Karpas-422 (cell line): ENCODE data around the gene LSAMP. TPM values are rescaled to one million over a fixed set of nuclear protein-coding genes. Genes with fewer than 3 reads are reported as not detected.

ENCODE experiments used
- DNase-seq: peaks from one replicate; pipeline ENCODE4 v3.0.0-alpha.2; 2015
- H2AFZ ChIP-seq: fragments of 200-600 bp; sonication (generic); 2 replicates; pipeline ENCODE4 v1.6.1; 2014; ENCODE audit warnings: antibody characterized with exemption, low read length, mixed read lengths
- H3K27ac ChIP-seq: fragments of 200-600 bp; sonication (generic); 2 replicates; pipeline ENCODE4 v1.5.1; 2014; ENCODE audit warnings: mild to moderate bottlenecking, low read length, moderate library complexity
- H3K27me3 ChIP-seq: fragments of 200-600 bp; sonication (generic); 2 replicates; pipeline ENCODE4 v1.6.1; 2014; ENCODE audit warnings: low read length, mixed read lengths
- H3K36me3 ChIP-seq: fragments of 200-600 bp; sonication (generic); 2 replicates; pipeline ENCODE4 v1.6.1; 2014; ENCODE audit warnings: low read length, mixed read lengths; ENCODE audit not compliant: insufficient read depth
- H3K4me1 ChIP-seq: fragments of 200-600 bp; sonication (generic); 2 replicates; pipeline ENCODE4 v1.6.1; 2014; ENCODE audit warnings: mild to moderate bottlenecking, low read length, mixed read lengths
- H3K4me2 ChIP-seq: fragments of 200-600 bp; sonication (generic); 2 replicates; pipeline ENCODE4 v1.6.1; 2014; ENCODE audit warnings: low read length, low read depth, mild to moderate bottlenecking; ENCODE audit not compliant: poor library complexity, severe bottlenecking
- H3K4me3 ChIP-seq: fragments of 200-600 bp; sonication (generic); 2 replicates; pipeline ENCODE4 v1.5.1; 2014; ENCODE audit warnings: mild to moderate bottlenecking, antibody characterized with exemption, low read length, mixed read lengths
- H3K79me2 ChIP-seq: fragments of 200-600 bp; sonication (generic); 2 replicates; pipeline ENCODE4 v1.6.1; 2014; ENCODE audit warnings: mild to moderate bottlenecking, low read length, mixed read lengths
- H3K9ac ChIP-seq: fragments of 200-600 bp; sonication (generic); 2 replicates; pipeline ENCODE4 v1.6.0; 2014; ENCODE audit warnings: low read length
- H3K9me2 ChIP-seq: fragments of 200-600 bp; sonication (generic), shearing (Covaris generic); replicated peaks from 2 replicates; pipeline ENCODE4 v1.6.0; 2014; ENCODE audit warnings: mild to moderate bottlenecking, low read length, moderate library complexity; ENCODE audit not compliant: insufficient read depth
- H3K9me3 ChIP-seq: fragments of 300-700, 200-600 bp; sonication (generic); 2 replicates; pipeline ENCODE4 v1.6.1; 2014; ENCODE audit warnings: low read length, mixed read lengths
- H4K20me1 ChIP-seq: fragments of 200-600 bp; sonication (generic); 2 replicates; pipeline ENCODE4 v1.6.1; 2014; ENCODE audit warnings: mild to moderate bottlenecking, antibody characterized with exemption, low read length, low read depth; ENCODE audit not compliant: insufficient read depth
- total RNA-seq: library from RNA; depleted of rRNA; stranded (reverse); fragments of >200 nt; shearing (Covaris generic); gene quantifications from 2 replicates; pipeline ENCODE4 v1.2.3, GENCODE V29; 2014; ENCODE audit warnings: low replicate concordance

LSAMP gene
- total RNA-seq, 1 experiment from 2014 or later: not detected

- no peaks in the 10 kb centered on the region for H4K20me1 ChIP-seq
- no peaks in the 10 kb centered on the region for H3K9me2 ChIP-seq
- no peak overlapping the region for H3K9ac ChIP-seq
- no peak overlapping the region for H3K4me3 ChIP-seq
- H3K27ac ChIP-seq: no peak overlapping the region
- no peak for DNase-seq
- H3K79me2 ChIP-seq: no peaks in the 10 kb centered on the region
- no peaks in the 10 kb centered on the region for H3K36me3 ChIP-seq
- H3K4me1 ChIP-seq: no peaks in the 10 kb centered on the region
- H3K27me3 ChIP-seq: no peaks in the 10 kb centered on the region
- no peaks in the 10 kb centered on the region for H3K9me3 ChIP-seq
- H3K4me2 ChIP-seq: no peak overlapping the region
- no peak overlapping the region for H2AFZ ChIP-seq
Measured at GRCh38 chr3:116341381-116341780, 103.9 kb downstream of the LSAMP start.

- Histone ChIP-seq H2AFZ (no peak overlapping the region), H3K4me1 (no peaks in the 10 kb centered on the region), H3K27ac (no peak overlapping the region)
Measured at GRCh38 chr3:116340680-116341216, 104.5 kb downstream of the LSAMP start.

GRCh38 chr3:116339441-116340028, 105.8 kb downstream of the LSAMP start:
- H3K27ac ChIP-seq: no peak overlapping the region
- no peaks in the 10 kb centered on the region for H3K9me2 ChIP-seq
- no peak overlapping the region for H2AFZ ChIP-seq
- H4K20me1 ChIP-seq: no peaks in the 10 kb centered on the region
- H3K4me1 ChIP-seq: no peaks in the 10 kb centered on the region
- H3K36me3 ChIP-seq: no peaks in the 10 kb centered on the region
- no peaks in the 10 kb centered on the region for H3K9me3 ChIP-seq
- no peak overlapping the region for H3K4me3 ChIP-seq
- no peaks in the 10 kb centered on the region for H3K27me3 ChIP-seq
- no peak for DNase-seq
- no peak overlapping the region for H3K9ac ChIP-seq
- no peak overlapping the region for H3K4me2 ChIP-seq
- H3K79me2 ChIP-seq: no peaks in the 10 kb centered on the region

More at GRCh38 chr3:116340680-116341216, 104.5 kb downstream of the LSAMP start:
- H3K9ac ChIP-seq: no peak overlapping the region
- H3K4me3 ChIP-seq: no peak overlapping the region
- no peaks in the 10 kb centered on the region for H3K36me3 ChIP-seq
- H3K9me2 ChIP-seq: no peaks in the 10 kb centered on the region
- H3K9me3 ChIP-seq: no peaks in the 10 kb centered on the region
- H3K79me2 ChIP-seq: no peaks in the 10 kb centered on the region
- no peaks in the 10 kb centered on the region for H3K27me3 ChIP-seq
- no peaks in the 10 kb centered on the region for H4K20me1 ChIP-seq
- no peak for DNase-seq
- no peak overlapping the region for H3K4me2 ChIP-seq

GRCh38 chr3:116338713-116339112, 106.6 kb downstream of the LSAMP start:
- H3K79me2 ChIP-seq: no peaks in the 10 kb centered on the region

GRCh38 chr3:116337229-116337628, 108.1 kb downstream of the LSAMP start:
- Histone ChIP-seq H3K79me2 (no peaks in the 10 kb centered on the region), H3K4me1 (no peaks in the 10 kb centered on the region), H3K9me3 (no peaks in the 10 kb centered on the region), H3K27me3 (no peaks in the 10 kb centered on the region), H3K9me2 (no peaks in the 10 kb centered on the region), H2AFZ (no peak overlapping the region), H3K4me2 (no peak overlapping the region), H3K27ac (no peak overlapping the region), H3K4me3 (no peak overlapping the region), H3K9ac (no peak overlapping the region), H4K20me1 (no peaks in the 10 kb centered on the region), H3K36me3 (no peaks in the 10 kb centered on the region)
- no peak for DNase-seq

More at GRCh38 chr3:116338713-116339112, 106.6 kb downstream of the LSAMP start:
- no peaks in the 10 kb centered on the region for H4K20me1 ChIP-seq
- H3K4me2 ChIP-seq: no peak overlapping the region
- DNase-seq: no peak
- H3K9ac ChIP-seq: no peak overlapping the region
- H3K9me3 ChIP-seq: no peaks in the 10 kb centered on the region
- H3K27ac ChIP-seq: no peak overlapping the region
- no peaks in the 10 kb centered on the region for H3K36me3 ChIP-seq
- H3K4me1 ChIP-seq: no peaks in the 10 kb centered on the region
- H3K4me3 ChIP-seq: no peak overlapping the region
- H2AFZ ChIP-seq: no peak overlapping the region
- no peaks in the 10 kb centered on the region for H3K9me2 ChIP-seq
- H3K27me3 ChIP-seq: no peaks in the 10 kb centered on the region

- no peak for DNase-seq
- H4K20me1 ChIP-seq: no peaks in the 10 kb centered on the region
Measured at GRCh38 chr3:116331380-116331779, 113.9 kb downstream of the LSAMP start.

GRCh38 chr3:116322750-116323375, 122.4 kb downstream of the LSAMP start:
- Histone ChIP-seq H3K27me3 (peaks cover 2% of the 10 kb centered on the region; the same call in 1 of the 2 replicates), H2AFZ (no peak overlapping the region), H3K9ac (no peak overlapping the region), H3K36me3 (no peaks in the 10 kb centered on the region), H3K4me3 (no peak overlapping the region), H3K27ac (no peak overlapping the region), H3K4me1 (no peaks in the 10 kb centered on the region), H3K9me3 (no peaks in the 10 kb centered on the region), H4K20me1 (no peaks in the 10 kb centered on the region), H3K9me2 (no peaks in the 10 kb centered on the region), H3K4me2 (no peak overlapping the region), H3K79me2 (no peaks in the 10 kb centered on the region)
- no peak for DNase-seq

More at GRCh38 chr3:116331380-116331779, 113.9 kb downstream of the LSAMP start:
- Histone ChIP-seq H3K4me2 (no peak overlapping the region), H3K27ac (no peak overlapping the region), H3K9ac (no peak overlapping the region), H3K79me2 (no peaks in the 10 kb centered on the region), H3K9me2 (no peaks in the 10 kb centered on the region), H3K4me3 (no peak overlapping the region), H3K4me1 (no peaks in the 10 kb centered on the region), H3K36me3 (no peaks in the 10 kb centered on the region), H2AFZ (no peak overlapping the region), H3K27me3 (peaks cover 3% of the 10 kb centered on the region; the same call in 1 of the 2 replicates), H3K9me3 (no peaks in the 10 kb centered on the region)

GRCh38 chr3:116318370-116318769, 126.9 kb downstream of the LSAMP start:
- H3K9ac ChIP-seq: no peak overlapping the region
- H3K79me2 ChIP-seq: no peaks in the 10 kb centered on the region
- no peaks in the 10 kb centered on the region for H4K20me1 ChIP-seq
- no peaks in the 10 kb centered on the region for H3K4me1 ChIP-seq
- no peaks in the 10 kb centered on the region for H3K9me2 ChIP-seq
- H3K9me3 ChIP-seq: no peaks in the 10 kb centered on the region
- no peaks in the 10 kb centered on the region for H3K36me3 ChIP-seq
- H3K27ac ChIP-seq: no peak overlapping the region
- no peak for DNase-seq
- H2AFZ ChIP-seq: no peak overlapping the region
- H3K4me2 ChIP-seq: no peak overlapping the region
- no peaks in the 10 kb centered on the region for H3K27me3 ChIP-seq
- no peak overlapping the region for H3K4me3 ChIP-seq
